Ishikawa (cell line): Measurements from ENCODE around the gene TMEM200A.

Experiments used
- CEBPB ChIP-seq: IDR thresholded peaks from 2 replicates; pipeline ENCODE4 v1.6.1; 2012
- EGR1 ChIP-seq: IDR thresholded peaks from 2 replicates; pipeline ENCODE4 v1.6.1; 2012
- EP300 ChIP-seq: IDR thresholded peaks from 2 replicates; pipeline ENCODE4 v1.6.1; 2012; ENCODE audit warnings: borderline replicate concordance
- MAX ChIP-seq: IDR thresholded peaks from 2 replicates; pipeline ENCODE4 v1.6.1; 2012
- NFIC ChIP-seq: IDR thresholded peaks from 2 replicates; pipeline ENCODE4 v1.6.1; 2012
- RAD21 ChIP-seq: IDR thresholded peaks from 2 replicates; pipeline ENCODE4 v1.6.1; 2012; ENCODE audit warnings: low read depth
- YY1 ChIP-seq: IDR thresholded peaks from 2 replicates; pipeline ENCODE4 v1.6.1; 2012; ENCODE audit warnings: low read depth

- TF ChIP-seq RAD21, result no peak
- no peak for TF ChIP-seq NFIC
- TF ChIP-seq CEBPB, result no peak
- TF ChIP-seq EP300, result no peak
- no peak for TF ChIP-seq MAX
- TF ChIP-seq YY1, result no peak
- TF ChIP-seq EGR1, result no peak
Observed at GRCh38 chr6:130409418-130410100, 43.7 kb downstream of the TMEM200A start.
